ENCODE measurements around the gene KMT2C. TPM values are rescaled to one million over a fixed set of nuclear protein-coding genes. Genes with fewer than 3 reads are reported as not detected.
"Not testable (repeated sequence)": the region's sequence is repeated elsewhere in the genome, so short reads cannot be mapped to it uniquely, and the experiment has no call there.

KMT2C gene
- total and polyA plus RNA-seq, 3 donors from 2014 or later, result 32.8 to 167 (median 154) TPM

DNA sequence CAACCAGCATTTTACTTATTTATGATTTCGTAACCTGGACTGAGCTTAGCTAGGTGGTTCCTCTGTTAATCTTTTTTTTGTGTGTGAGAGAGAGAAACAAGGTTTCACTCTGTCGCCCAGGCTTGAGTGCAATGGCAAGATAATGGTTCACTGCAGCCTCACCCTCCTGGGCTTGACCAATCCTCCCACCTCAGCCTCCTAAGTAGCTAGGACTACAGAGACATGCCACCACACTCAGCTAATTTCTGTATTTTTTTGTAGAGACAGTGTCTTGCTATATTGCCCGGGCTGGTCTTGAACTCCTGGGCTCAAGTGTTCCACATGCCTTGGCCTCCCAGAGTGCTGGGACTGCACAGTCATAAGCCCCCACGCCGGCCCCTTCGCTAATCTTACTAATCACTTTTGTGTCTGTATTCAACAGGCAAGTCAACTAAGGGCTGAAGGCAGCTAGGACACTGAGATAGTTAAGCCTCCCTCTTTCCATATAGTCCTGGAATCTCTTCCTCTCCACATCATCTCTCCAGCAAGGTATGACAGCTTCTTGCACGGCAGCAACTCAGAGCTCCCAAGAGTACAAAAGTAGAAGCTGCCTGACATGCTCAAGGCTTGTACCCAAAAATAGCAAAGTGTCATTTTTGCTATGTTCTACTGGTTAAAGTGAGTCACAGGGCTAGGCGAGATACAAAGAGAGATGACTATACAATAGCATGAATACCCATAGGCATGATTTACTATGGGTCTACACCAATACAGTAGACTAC is 11.3 kb downstream of the KMT2C start:
- WGBS, 2 donors, result 77 to 81% methylated on average over 8 of the region's 8 CpGs
- Histone ChIP-seq H3K4me3 (no peak overlapping the region), H3K36me3 (ENCODE audit: low read depth, missing control alignments) (no peaks in the 10 kb centered on the region), H3K4me1 (peaks cover 16% of the 10 kb centered on the region), H3K27ac (no peak overlapping the region), H3K9me3 (no peaks in the 10 kb centered on the region), H3K27me3 (no peaks in the 10 kb centered on the region)
- TF ChIP-seq, protein P1, sequence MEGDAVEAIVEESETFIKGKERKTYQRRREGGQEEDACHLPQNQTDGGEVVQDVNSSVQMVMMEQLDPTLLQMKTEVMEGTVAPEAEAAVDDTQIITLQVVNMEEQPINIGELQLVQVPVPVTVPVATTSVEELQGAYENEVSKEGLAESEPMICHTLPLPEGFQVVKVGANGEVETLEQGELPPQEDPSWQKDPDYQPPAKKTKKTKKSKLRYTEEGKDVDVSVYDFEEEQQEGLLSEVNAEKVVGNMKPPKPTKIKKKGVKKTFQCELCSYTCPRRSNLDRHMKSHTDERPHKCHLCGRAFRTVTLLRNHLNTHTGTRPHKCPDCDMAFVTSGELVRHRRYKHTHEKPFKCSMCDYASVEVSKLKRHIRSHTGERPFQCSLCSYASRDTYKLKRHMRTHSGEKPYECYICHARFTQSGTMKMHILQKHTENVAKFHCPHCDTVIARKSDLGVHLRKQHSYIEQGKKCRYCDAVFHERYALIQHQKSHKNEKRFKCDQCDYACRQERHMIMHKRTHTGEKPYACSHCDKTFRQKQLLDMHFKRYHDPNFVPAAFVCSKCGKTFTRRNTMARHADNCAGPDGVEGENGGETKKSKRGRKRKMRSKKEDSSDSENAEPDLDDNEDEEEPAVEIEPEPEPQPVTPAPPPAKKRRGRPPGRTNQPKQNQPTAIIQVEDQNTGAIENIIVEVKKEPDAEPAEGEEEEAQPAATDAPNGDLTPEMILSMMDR (IDR thresholded peaks at IDR 0.05), result no peak
- TF ChIP-seq POLR2A (IDR thresholded peaks at IDR 0.05), result no peak
- intact Hi-C loops (cut with DNase I; ENCODE audit: low total_unique reads), result no loop called here
- DNase-seq, result no peak

DNA sequence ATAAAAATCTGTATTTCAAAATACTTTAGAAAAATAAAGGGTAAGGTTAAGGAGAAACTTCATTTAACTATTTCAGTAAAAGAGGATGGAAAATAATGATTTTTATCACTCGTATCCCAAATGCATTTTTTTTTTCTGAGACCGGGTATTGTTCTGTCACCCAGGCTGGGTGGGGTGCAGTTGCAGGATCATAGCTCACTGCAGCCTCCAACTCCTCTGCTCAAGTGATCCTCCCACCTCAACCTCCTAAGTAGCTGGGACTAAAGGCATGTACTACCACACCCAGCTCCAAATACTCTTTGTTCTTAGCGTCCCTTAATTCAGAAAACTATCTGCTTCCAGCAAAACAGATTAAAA is 11.8 kb downstream of the KMT2C start:
- intact Hi-C loops (cut with DNase I; ENCODE audit: low total_unique reads), result no loop called here
- no peaks in the 10 kb centered on the region for H3K27me3 ChIP-seq
- H3K4me1 ChIP-seq, result peaks cover 10% of the 10 kb centered on the region
- DNase-seq, result no peak
- H3K36me3 ChIP-seq (ENCODE audit: low read depth, missing control alignments), result no peaks in the 10 kb centered on the region
- no peaks in the 10 kb centered on the region for H3K9me3 ChIP-seq
- no peak overlapping the region for H3K27ac ChIP-seq
- 61 to 70% methylated on average over 3 of the region's 3 CpGs for WGBS, 2 donors
- H3K4me3 ChIP-seq, result no peak overlapping the region
- TF ChIP-seq, protein P1 (IDR thresholded peaks at IDR 0.05), result no peak
- no peak for TF ChIP-seq POLR2A (IDR thresholded peaks at IDR 0.05)

DNA sequence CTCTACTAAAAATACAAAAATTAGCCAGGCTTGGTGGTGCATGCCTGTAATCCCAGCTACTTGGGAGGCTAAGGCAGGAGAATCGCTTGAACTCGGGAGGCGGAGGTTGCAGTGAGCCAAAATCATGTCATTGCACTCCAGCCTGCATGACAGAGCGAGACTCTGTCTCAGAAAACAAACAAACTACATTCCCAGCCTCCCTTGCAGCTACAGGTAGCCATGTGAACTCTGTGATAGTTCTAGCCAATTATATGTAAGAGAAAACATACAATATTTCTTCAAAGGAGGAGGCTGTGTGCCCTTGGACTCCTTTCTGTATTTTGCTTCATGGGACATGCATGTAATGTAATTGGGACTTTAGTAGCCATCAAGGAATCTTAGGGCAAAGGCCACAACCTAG is 12.6 kb downstream of the KMT2C start:
- H3K27me3 ChIP-seq; H3K27ac ChIP-seq; intact Hi-C loops (cut with DNase I; ENCODE audit: low total_unique reads); H3K36me3 ChIP-seq (ENCODE audit: low read depth, missing control alignments); DNase-seq; H3K4me3 ChIP-seq; H3K9me3 ChIP-seq; H3K4me1 ChIP-seq: not testable (repeated sequence)
- 92 to 95% methylated on average over 4 of the region's 4 CpGs for WGBS, 2 donors

DNA sequence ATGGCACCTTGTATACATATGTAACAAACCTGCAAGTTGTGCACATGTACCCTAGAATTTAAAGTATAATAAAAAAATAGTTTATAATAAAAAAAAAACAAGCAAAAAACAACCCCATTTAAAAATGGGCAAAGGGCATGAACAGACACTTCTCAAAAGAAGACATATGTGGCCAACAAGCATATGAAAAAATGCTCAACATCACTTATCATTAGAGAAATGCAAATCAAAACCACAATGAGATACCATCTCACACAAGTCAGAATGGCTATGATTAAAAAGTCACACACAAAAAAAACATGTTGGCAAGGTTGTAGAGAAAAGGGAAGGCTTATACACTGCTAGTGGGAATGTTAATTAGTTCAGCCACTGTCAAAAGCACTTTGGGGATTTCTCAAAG is 14.9 kb downstream of the KMT2C start:
- H3K4me3 ChIP-seq; DNase-seq; H3K9me3 ChIP-seq; H3K4me1 ChIP-seq; H3K27me3 ChIP-seq; H3K36me3 ChIP-seq (ENCODE audit: low read depth, missing control alignments); intact Hi-C loops (cut with DNase I; ENCODE audit: low total_unique reads); H3K27ac ChIP-seq: not testable (repeated sequence)

DNA sequence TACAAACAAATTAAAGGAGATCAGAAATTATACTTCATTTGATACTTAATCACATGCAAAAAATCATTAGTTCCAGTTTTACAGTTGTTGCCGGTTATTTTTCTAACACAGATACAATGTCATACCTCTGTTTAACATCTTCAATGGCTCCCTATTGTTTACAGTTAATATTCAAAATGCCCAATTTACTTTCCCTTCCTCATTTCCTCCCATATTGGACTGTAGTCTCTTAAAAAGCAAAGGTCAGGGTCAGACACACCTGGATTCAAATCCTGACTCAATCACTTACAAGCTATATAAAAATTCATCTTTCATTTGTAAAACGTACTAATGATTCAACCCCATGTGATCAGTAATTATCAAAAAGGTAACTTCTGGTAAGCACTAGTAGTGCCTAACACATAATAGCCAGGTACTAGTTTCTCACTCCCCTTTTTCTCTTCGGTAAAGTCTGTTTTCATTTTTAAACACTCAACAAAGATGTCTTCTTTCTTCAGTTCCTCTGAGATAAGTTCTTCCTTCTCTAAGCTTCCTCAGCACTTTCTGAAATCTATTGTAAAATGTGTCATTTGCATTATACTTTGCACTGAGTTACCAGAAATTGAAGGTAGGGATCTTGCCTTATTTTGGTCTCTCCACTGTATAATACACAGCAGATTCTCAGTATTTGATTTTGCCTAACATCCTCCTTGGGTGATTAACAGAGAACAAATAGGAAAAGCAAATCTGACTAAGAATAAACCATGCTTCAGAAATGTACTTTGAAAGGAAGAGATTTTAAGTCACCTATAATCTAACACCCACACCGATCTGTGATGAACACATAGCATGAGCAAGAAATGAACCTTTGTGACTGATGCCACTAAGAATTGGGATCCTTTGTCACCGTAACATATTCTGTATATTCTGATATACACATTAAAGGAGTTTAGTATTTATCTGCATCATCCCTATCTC is 16.1 kb downstream of the KMT2C start:
- 67 to 74% methylated on average over 5 of the region's 5 CpGs for WGBS, 2 donors
- H3K4me1 ChIP-seq, result peaks cover 6% of the 10 kb centered on the region
- no peak overlapping the region for H3K27ac ChIP-seq
- H3K9me3 ChIP-seq, result no peaks in the 10 kb centered on the region
- H3K36me3 ChIP-seq (ENCODE audit: low read depth, missing control alignments), result no peaks in the 10 kb centered on the region
- TF ChIP-seq, protein P1 (IDR thresholded peaks at IDR 0.05), result no peak
- no peak for TF ChIP-seq POLR2A (IDR thresholded peaks at IDR 0.05)
- H3K27me3 ChIP-seq, result no peaks in the 10 kb centered on the region
- no peak for DNase-seq
- intact Hi-C loops (cut with DNase I; ENCODE audit: low total_unique reads), result no loop called here
- H3K4me3 ChIP-seq, result no peak overlapping the region
